ENCODE data around the gene SPIB.

- TF ChIP-seq CTCF (IDR thresholded peaks at IDR 0.05; ENCODE audit: low read depth, low read length) (no peak), EZH2phosphoT487 (IDR thresholded peaks at IDR 0.05; ENCODE audit: low read depth) (no peak)
These were observed 37.3 kb downstream of the SPIB start for GRCh38 chr19:50455992-50456391.

All from OCI-LY3 (cell line).